Liver (tissue), 9 donors: ENCODE measurements around the gene NEK6. TPM values are rescaled to one million over a fixed set of nuclear protein-coding genes. Genes with fewer than 3 reads are reported as not detected.
A peak's percentile ranks its signal among the peaks of the same experiment; 100 is the strongest.

Source experiments
- DNase-seq: peaks from one replicate; pipeline ENCODE4 v3.0.0-alpha.2; 2017; ENCODE audit warnings: low spot score
- H3K27ac ChIP-seq, 2 donors: one replicate each; pipeline ENCODE4 v1.7.0; 2013; ENCODE audit warnings: inconsistent platforms in 2 of 2, low read length in 2 of 2, control low read depth in 1 of 2, low read depth in 1 of 2, mild to moderate bottlenecking in 1 of 2
- H3K27me3 ChIP-seq, 4 donors: one replicate each; pipeline versions ENCODE4 v1.6.1 to v1.7.0; 2013; ENCODE audit warnings: low read length in 3 of 4, inconsistent platforms in 1 of 4, mild to moderate bottlenecking in 1 of 4, moderate library complexity in 1 of 4; ENCODE audit not compliant: control insufficient read depth in 4 of 4, insufficient read depth in 4 of 4
- H3K36me3 ChIP-seq, 4 donors: one replicate each; pipeline versions ENCODE4 v1.6.1 to v1.7.0; 2013; ENCODE audit warnings: low read length in 3 of 4, mild to moderate bottlenecking in 3 of 4, low read depth in 1 of 4, moderate library complexity in 1 of 4; ENCODE audit not compliant: control insufficient read depth in 4 of 4, insufficient read depth in 3 of 4
- H3K4me1 ChIP-seq, 4 donors: one replicate each; pipeline versions ENCODE4 v1.6.1 to v1.7.0; 2013; ENCODE audit warnings: low read length in 3 of 4, mild to moderate bottlenecking in 3 of 4, moderate library complexity in 1 of 4; ENCODE audit not compliant: control insufficient read depth in 4 of 4, insufficient read depth in 4 of 4
- H3K4me3 ChIP-seq, 3 donors: one replicate each; pipeline versions ENCODE4 v1.6.1 to v1.7.0; 2013; ENCODE audit warnings: low read length in 3 of 3, control low read depth in 1 of 3, low read depth in 1 of 3, mild to moderate bottlenecking in 1 of 3
- H3K9ac ChIP-seq, 2 donors: one replicate each; pipeline ENCODE4 v1.7.0; 2013; ENCODE audit warnings: low read length in 2 of 2, mild to moderate bottlenecking in 2 of 2, moderate library complexity in 2 of 2, control low read depth in 1 of 2, low read depth in 1 of 2
- H3K9me3 ChIP-seq, 4 donors: one replicate each; pipeline versions ENCODE4 v1.6.1 to v1.7.0; 2013; ENCODE audit warnings: low read length in 3 of 4; ENCODE audit not compliant: control insufficient read depth in 4 of 4
- ATF3 ChIP-seq: IDR thresholded peaks from 2 replicates; pipeline ENCODE4 v1.6.1; 2016; ENCODE audit warnings: antibody characterized with exemption
- EGR1 ChIP-seq, 2 donors: IDR thresholded peaks; 2 replicates each; pipeline ENCODE4 v1.6.1; 2016 to 2018; ENCODE audit warnings: antibody characterized with exemption in 2 of 2, low read depth in 2 of 2
- FOXA2 ChIP-seq: IDR thresholded peaks from 2 replicates; pipeline ENCODE4 v1.6.1; 2016; ENCODE audit warnings: antibody characterized with exemption
- GABPA ChIP-seq, 2 donors: IDR thresholded peaks in 1 of 2; conservative IDR thresholded peaks in 1 of 2; 2 replicates each; pipeline ENCODE4 v1.6.1; 2016; ENCODE audit warnings: antibody characterized with exemption in 2 of 2, mild to moderate bottlenecking in 1 of 2, moderate library complexity in 1 of 2
- HNF4A ChIP-seq, 2 donors: conservative IDR thresholded peaks; 2 replicates each; pipeline ENCODE4 v1.6.1; 2016; ENCODE audit warnings: antibody characterized with exemption in 2 of 2, mild to moderate bottlenecking in 2 of 2
- HNF4G ChIP-seq: IDR thresholded peaks from 2 replicates; pipeline ENCODE4 v1.6.1; 2016; ENCODE audit warnings: antibody characterized with exemption
- JUND ChIP-seq, 2 donors: IDR thresholded peaks; 2 replicates each; pipeline ENCODE4 v1.6.1; 2016; ENCODE audit warnings: antibody characterized with exemption in 2 of 2
- NR2F2 ChIP-seq: IDR thresholded peaks from 2 replicates; pipeline ENCODE4 v1.6.1; 2016; ENCODE audit warnings: antibody characterized with exemption
- RXRA ChIP-seq, 2 donors: IDR thresholded peaks; 2 replicates each; pipeline ENCODE4 v1.6.1; 2017 to 2018; ENCODE audit warnings: antibody characterized with exemption in 2 of 2, mild to moderate bottlenecking in 1 of 2
- SP1 ChIP-seq: IDR thresholded peaks from 2 replicates; pipeline ENCODE4 v1.6.1; 2018; ENCODE audit warnings: antibody characterized with exemption, mild to moderate bottlenecking
- TAF1 ChIP-seq: conservative IDR thresholded peaks from 2 replicates; pipeline ENCODE4 v1.6.1; 2016; ENCODE audit warnings: antibody characterized with exemption, mild to moderate bottlenecking
- YY1 ChIP-seq: IDR thresholded peaks from 2 replicates; pipeline ENCODE4 v1.6.1; 2016; ENCODE audit warnings: antibody characterized with exemption, mild to moderate bottlenecking
- WGBS: extraction: QIAGEN DNeasy Blood & Tissue Kit; methylation state at CpG from one replicate; pipeline ENCODE4 v1.1.7; 2013; 5-methylcytosine and 5-hydroxymethylcytosine counted together
- polyA plus RNA-seq, 2 donors: library from polyadenylated mRNA; stranded (reverse) in 1 of 2; unstranded in 1 of 2; fragments of 200-250 nt in 1 of 2; fragments of >200 nt in 1 of 2; fragmentation: Nextera tagmentation in 1 of 2; extraction: Ambion mirVana in 1 of 2; gene quantifications; one replicate each; pipeline versions ENCODE4 v1.2.1 to v1.2.3, GENCODE V29; 2013 to 2015
- total RNA-seq, 2 donors: library from RNA; depleted of rRNA; stranded (reverse); fragments of >200 nt; gene quantifications; one replicate each; pipeline ENCODE4 v1.2.3, GENCODE V29; 2014
- TF ChIP-seq, protein P1 (sequence below): IDR thresholded peaks from 2 replicates; pipeline ENCODE4 v1.6.1; 2016; ENCODE audit warnings: antibody characterized with exemption, mild to moderate bottlenecking
- TF ChIP-seq, protein P2 (sequence below): fragments of 150-350 bp; IDR thresholded peaks from 2 replicates; pipeline ENCODE4 v1.5.1; 2017; ENCODE audit warnings: improper control_type of control experiment, low read depth, low read length; ENCODE audit not compliant: missing input control
- TF ChIP-seq, protein P3 (sequence below): IDR thresholded peaks from 2 replicates; pipeline ENCODE4 v1.6.1; 2016; ENCODE audit warnings: antibody characterized with exemption
- donor health status: healthy.
- donor health status: healthy.
- donor health status: healthy.
- donor health status: healthy.
- donor health status: healthy.

Gene NEK6
- total and polyA plus RNA-seq, 4 donors = 32.5 to 49.7 (median 42.5) TPM

DNA sequence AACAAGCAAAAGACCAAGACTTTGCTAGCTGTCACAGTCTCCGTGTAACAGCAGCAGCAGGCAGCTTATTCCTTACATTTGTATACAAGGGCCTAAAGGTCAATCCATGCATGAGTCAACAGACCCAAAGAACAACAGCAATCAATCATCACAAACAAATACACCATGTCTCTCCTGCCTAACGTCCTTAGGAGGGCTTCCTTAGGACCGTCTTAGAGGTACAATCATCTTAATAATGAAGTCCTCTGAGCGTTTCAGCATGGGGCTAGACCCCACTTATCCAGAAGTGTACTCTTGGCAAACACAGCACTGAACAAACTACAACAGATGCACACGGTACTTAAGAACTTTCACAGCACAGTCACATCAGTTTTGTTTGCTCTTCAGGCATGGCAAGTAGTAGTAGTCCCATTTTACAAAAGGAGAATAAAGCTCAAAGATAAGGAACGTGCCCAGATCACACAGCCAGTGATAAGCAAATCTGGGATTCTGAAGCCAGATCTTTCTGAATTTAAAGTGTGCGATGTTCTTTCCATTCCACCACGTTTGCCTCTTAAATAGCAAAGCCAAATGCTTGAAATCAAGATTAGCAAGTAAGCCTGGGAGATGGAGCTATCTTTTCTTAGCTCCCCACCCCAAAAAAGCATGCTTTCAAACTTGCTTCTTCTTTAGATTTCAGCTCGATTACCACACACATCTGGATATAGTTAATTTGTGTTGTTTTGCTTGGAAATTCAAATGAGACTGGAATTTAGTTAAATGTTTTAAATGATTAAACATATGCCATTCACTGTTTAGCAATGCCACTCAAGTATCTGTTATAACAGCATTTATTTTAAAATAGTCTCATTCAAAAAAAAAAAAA is 133.3 kb downstream of the NEK6 start:
- Histone ChIP-seq H3K4me3 (no peak overlapping the region), H3K36me3 (peaks cover 0 to 2% (median 0%) of the 10 kb centered on the region in 4 donors), H3K4me1 (peaks cover 15 to 61% (median 36%) of the 10 kb centered on the region in 4 donors), H3K9ac (no peak overlapping the region), H3K27ac (peak overlapping the region in 1 of 2 donors; percentile 9), H3K9me3 (no peaks in the 10 kb centered on the region), H3K27me3 (no peaks in the 10 kb centered on the region)
- TF ChIP-seq HNF4G = no peak
- no peak for TF ChIP-seq GABPA (IDR thresholded peaks at IDR 0.05 in 1 of 2, conservative IDR thresholded peaks at IDR 0.05 in 1 of 2)
- peak; percentile 13 to 24 for TF ChIP-seq RXRA (IDR thresholded peaks at IDR 0.05)
- TF ChIP-seq YY1 = no peak
- TF ChIP-seq SP1 = no peak
- no peak for TF ChIP-seq NR2F2
- TF ChIP-seq HNF4A (conservative IDR thresholded peaks at IDR 0.05) = peak; percentile 32 to 37
- peak; percentile 13 for TF ChIP-seq FOXA2
- no peak for TF ChIP-seq EGR1 (IDR thresholded peaks at IDR 0.05; ENCODE audit: low read depth in 2 of 2)
- TF ChIP-seq, protein P1, sequence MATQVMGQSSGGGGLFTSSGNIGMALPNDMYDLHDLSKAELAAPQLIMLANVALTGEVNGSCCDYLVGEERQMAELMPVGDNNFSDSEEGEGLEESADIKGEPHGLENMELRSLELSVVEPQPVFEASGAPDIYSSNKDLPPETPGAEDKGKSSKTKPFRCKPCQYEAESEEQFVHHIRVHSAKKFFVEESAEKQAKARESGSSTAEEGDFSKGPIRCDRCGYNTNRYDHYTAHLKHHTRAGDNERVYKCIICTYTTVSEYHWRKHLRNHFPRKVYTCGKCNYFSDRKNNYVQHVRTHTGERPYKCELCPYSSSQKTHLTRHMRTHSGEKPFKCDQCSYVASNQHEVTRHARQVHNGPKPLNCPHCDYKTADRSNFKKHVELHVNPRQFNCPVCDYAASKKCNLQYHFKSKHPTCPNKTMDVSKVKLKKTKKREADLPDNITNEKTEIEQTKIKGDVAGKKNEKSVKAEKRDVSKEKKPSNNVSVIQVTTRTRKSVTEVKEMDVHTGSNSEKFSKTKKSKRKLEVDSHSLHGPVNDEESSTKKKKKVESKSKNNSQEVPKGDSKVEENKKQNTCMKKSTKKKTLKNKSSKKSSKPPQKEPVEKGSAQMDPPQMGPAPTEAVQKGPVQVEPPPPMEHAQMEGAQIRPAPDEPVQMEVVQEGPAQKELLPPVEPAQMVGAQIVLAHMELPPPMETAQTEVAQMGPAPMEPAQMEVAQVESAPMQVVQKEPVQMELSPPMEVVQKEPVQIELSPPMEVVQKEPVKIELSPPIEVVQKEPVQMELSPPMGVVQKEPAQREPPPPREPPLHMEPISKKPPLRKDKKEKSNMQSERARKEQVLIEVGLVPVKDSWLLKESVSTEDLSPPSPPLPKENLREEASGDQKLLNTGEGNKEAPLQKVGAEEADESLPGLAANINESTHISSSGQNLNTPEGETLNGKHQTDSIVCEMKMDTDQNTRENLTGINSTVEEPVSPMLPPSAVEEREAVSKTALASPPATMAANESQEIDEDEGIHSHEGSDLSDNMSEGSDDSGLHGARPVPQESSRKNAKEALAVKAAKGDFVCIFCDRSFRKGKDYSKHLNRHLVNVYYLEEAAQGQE = no peak
- TF ChIP-seq ATF3 = no peak
- no peak for TF ChIP-seq JUND (IDR thresholded peaks at IDR 0.05)
- TF ChIP-seq TAF1 = no peak
- TF ChIP-seq, protein P2, sequence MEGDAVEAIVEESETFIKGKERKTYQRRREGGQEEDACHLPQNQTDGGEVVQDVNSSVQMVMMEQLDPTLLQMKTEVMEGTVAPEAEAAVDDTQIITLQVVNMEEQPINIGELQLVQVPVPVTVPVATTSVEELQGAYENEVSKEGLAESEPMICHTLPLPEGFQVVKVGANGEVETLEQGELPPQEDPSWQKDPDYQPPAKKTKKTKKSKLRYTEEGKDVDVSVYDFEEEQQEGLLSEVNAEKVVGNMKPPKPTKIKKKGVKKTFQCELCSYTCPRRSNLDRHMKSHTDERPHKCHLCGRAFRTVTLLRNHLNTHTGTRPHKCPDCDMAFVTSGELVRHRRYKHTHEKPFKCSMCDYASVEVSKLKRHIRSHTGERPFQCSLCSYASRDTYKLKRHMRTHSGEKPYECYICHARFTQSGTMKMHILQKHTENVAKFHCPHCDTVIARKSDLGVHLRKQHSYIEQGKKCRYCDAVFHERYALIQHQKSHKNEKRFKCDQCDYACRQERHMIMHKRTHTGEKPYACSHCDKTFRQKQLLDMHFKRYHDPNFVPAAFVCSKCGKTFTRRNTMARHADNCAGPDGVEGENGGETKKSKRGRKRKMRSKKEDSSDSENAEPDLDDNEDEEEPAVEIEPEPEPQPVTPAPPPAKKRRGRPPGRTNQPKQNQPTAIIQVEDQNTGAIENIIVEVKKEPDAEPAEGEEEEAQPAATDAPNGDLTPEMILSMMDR = no peak
- TF ChIP-seq, protein P3, sequence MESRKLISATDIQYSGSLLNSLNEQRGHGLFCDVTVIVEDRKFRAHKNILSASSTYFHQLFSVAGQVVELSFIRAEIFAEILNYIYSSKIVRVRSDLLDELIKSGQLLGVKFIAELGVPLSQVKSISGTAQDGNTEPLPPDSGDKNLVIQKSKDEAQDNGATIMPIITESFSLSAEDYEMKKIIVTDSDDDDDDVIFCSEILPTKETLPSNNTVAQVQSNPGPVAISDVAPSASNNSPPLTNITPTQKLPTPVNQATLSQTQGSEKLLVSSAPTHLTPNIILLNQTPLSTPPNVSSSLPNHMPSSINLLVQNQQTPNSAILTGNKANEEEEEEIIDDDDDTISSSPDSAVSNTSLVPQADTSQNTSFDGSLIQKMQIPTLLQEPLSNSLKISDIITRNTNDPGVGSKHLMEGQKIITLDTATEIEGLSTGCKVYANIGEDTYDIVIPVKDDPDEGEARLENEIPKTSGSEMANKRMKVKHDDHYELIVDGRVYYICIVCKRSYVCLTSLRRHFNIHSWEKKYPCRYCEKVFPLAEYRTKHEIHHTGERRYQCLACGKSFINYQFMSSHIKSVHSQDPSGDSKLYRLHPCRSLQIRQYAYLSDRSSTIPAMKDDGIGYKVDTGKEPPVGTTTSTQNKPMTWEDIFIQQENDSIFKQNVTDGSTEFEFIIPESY = no peak
- 42% methylated on average over 9 of the region's 9 CpGs for WGBS
- DNase-seq = no peak
